H1 (cell line): ENCODE data around the gene FBXO30. TPM values are rescaled to one million over a fixed set of nuclear protein-coding genes. Genes with fewer than 3 reads are reported as not detected.

ENCODE experiments used
- CTCF ChIA-PET: fragments of 300-600 bp; sonication (Branson Sonifier 250); formaldehyde crosslinking; loops from one replicate; lab custom pipeline; 2021; ENCODE audit not compliant: partially characterized antibody; lab: Charles Lee
- POLR2A ChIA-PET: fragments of 300-600 bp; sonication (Branson Sonifier 250); formaldehyde crosslinking; loops from one replicate; lab custom pipeline; 2021; ENCODE audit warnings: inconsistent platforms; ENCODE audit not compliant: partially characterized antibody; lab: Charles Lee
- DNase-seq, 2 experiments: peaks; one replicate each; pipeline versions ENCODE4 v3.0.0 to v3.0.0-alpha.2; 2010 to 2022; ENCODE audit warnings: low spot score in 2 of 2, low read depth in 1 of 2, mixed read lengths in 1 of 2
- FAIRE-seq: peaks from 2 replicates; lab custom pipeline; 2011; peaks lifted over from hg19 to GRCh38; lab: Jason Lieb, UNC
- H2AFZ ChIP-seq: 2 replicates; pipeline ENCODE4 v1.8.1; 2012; ENCODE audit warnings: low read length, inconsistent platforms
- H2AK5ac ChIP-seq: 2 replicates; pipeline ENCODE4 v1.6.1; 2013; ENCODE audit warnings: low read depth, low read length
- H2BK120ac ChIP-seq: replicated peaks from 2 replicates; pipeline ENCODE3; 2013; ENCODE audit warnings: low read depth, low read length, inconsistent platforms
- H2BK12ac ChIP-seq: 2 replicates; pipeline ENCODE4 v1.6.1; 2013; ENCODE audit warnings: low read depth, low read length
- H2BK15ac ChIP-seq: 2 replicates; pipeline ENCODE4 v1.6.1; 2013; ENCODE audit warnings: low read length
- H2BK20ac ChIP-seq: 2 replicates; pipeline ENCODE4 v1.6.1; 2013; ENCODE audit warnings: low read length
- H2BK5ac ChIP-seq: 2 replicates; pipeline ENCODE4 v1.6.1; 2013; ENCODE audit warnings: low read depth, low read length
- H3K14ac ChIP-seq: 2 replicates; pipeline ENCODE4 v1.6.1; 2013; ENCODE audit warnings: inconsistent platforms; ENCODE audit not compliant: insufficient read length
- H3K18ac ChIP-seq: 2 replicates; pipeline ENCODE4 v1.6.1; 2013; ENCODE audit warnings: low read length; ENCODE audit errors: extremely low read depth
- H3K23ac ChIP-seq: 2 replicates; pipeline ENCODE4 v1.6.1; 2013; ENCODE audit warnings: inconsistent platforms; ENCODE audit not compliant: insufficient read length
- H3K23me2 ChIP-seq: 2 replicates; pipeline ENCODE4 v1.6.1; 2013; ENCODE audit warnings: low read depth, low read length
- H3K27ac ChIP-seq: 2 replicates; pipeline ENCODE4 v1.6.1; 2011; ENCODE audit warnings: low read depth, low read length, inconsistent platforms
- H3K27me3 ChIP-seq, 4 experiments: replicated peaks in 1 of 4; 1 replicate in 1 of 4; 2 replicates in 3 of 4; pipeline versions ENCODE4 v1.6.1 to v1.8.1; 2011 to 2013; ENCODE audit warnings: low read length in 3 of 4, mild to moderate bottlenecking in 3 of 4, inconsistent platforms in 2 of 4, mixed read lengths in 2 of 4, moderate library complexity in 1 of 4; ENCODE audit not compliant: control insufficient read depth in 3 of 4, insufficient read depth in 3 of 4; ENCODE audit errors: extremely low read depth in 1 of 4
- H3K36me3 ChIP-seq, 4 experiments: 2 replicates each; pipeline versions ENCODE4 v1.6.1 to v1.8.1; 2011 to 2013; ENCODE audit warnings: mild to moderate bottlenecking in 4 of 4, low read length in 3 of 4, moderate library complexity in 2 of 4, control low read depth in 1 of 4, inconsistent platforms in 1 of 4; ENCODE audit not compliant: insufficient read depth in 4 of 4, control insufficient read depth in 2 of 4
- H3K4ac ChIP-seq: replicated peaks from 2 replicates; pipeline ENCODE3; 2013; ENCODE audit warnings: low read length, low read depth, mixed read lengths, inconsistent platforms; ENCODE audit not compliant: insufficient read length
- H3K4me1 ChIP-seq, 4 experiments: replicated peaks in 1 of 4; 1 replicate in 1 of 4; 2 replicates in 3 of 4; pipeline versions ENCODE4 v1.6.1 to v1.8.1; 2011 to 2013; ENCODE audit warnings: low read length in 3 of 4, inconsistent platforms in 2 of 4, mixed read lengths in 1 of 4; ENCODE audit not compliant: insufficient read depth in 4 of 4, control insufficient read depth in 3 of 4
- H3K4me2 ChIP-seq, 2 experiments: 2 replicates each; pipeline versions ENCODE4 v1.6.1 to v1.8.1; 2011 to 2013; ENCODE audit warnings: low read depth in 2 of 2, low read length in 2 of 2, control low read depth in 1 of 2, inconsistent platforms in 1 of 2, mild to moderate bottlenecking in 1 of 2; ENCODE audit not compliant: insufficient read depth in 1 of 2
- H3K4me3 ChIP-seq, 4 experiments: fragments of 200-600, 300-600 bp in 1 of 4; sonication (generic), shearing (Covaris generic), sonication (Bioruptor Twin) in 1 of 4; 2 replicates each; pipeline versions ENCODE4 v1.5.1 to v1.8.1; 2011 to 2016; ENCODE audit warnings: low read length in 4 of 4, low read depth in 3 of 4, control low read depth in 2 of 4, inconsistent platforms in 2 of 4, mild to moderate bottlenecking in 2 of 4, mixed read lengths in 1 of 4, moderate library complexity in 1 of 4; ENCODE audit not compliant: insufficient read depth in 2 of 4; ENCODE audit errors: extremely low read depth in 1 of 4
- H3K56ac ChIP-seq: replicated peaks from 2 replicates; pipeline ENCODE3; 2013; ENCODE audit warnings: low read depth, mild to moderate bottlenecking, mixed read lengths, low read length, inconsistent platforms; ENCODE audit not compliant: insufficient read length
- H3K79me1 ChIP-seq: 2 replicates; pipeline ENCODE4 v1.6.1; 2013; ENCODE audit warnings: low read depth, low read length, control low read depth
- H3K79me2 ChIP-seq, 2 experiments: 2 replicates each; pipeline versions ENCODE4 v1.6.1 to v1.8.1; 2012 to 2013; ENCODE audit warnings: low read length in 2 of 2, mild to moderate bottlenecking in 2 of 2, inconsistent platforms in 1 of 2; ENCODE audit not compliant: insufficient read depth in 2 of 2, control insufficient read depth in 1 of 2
- H3K9ac ChIP-seq, 4 experiments: replicated peaks in 1 of 4; 1 replicate in 1 of 4; 2 replicates in 3 of 4; pipeline versions ENCODE4 v1.6.1 to v1.8.1; 2011 to 2013; ENCODE audit warnings: low read depth in 3 of 4, low read length in 3 of 4, control low read depth in 2 of 4, mild to moderate bottlenecking in 2 of 4, moderate library complexity in 2 of 4, inconsistent platforms in 1 of 4; ENCODE audit errors: extremely low read depth in 1 of 4
- H3K9me3 ChIP-seq, 2 experiments: 2 replicates each; pipeline versions ENCODE4 v1.6.1 to v1.8.1; 2012 to 2013; ENCODE audit warnings: mild to moderate bottlenecking in 2 of 2, moderate library complexity in 2 of 2, control low read depth in 1 of 2, inconsistent platforms in 1 of 2, low read depth in 1 of 2, low read length in 1 of 2, mixed read lengths in 1 of 2; ENCODE audit not compliant: insufficient read depth in 2 of 2
- H4K20me1 ChIP-seq, 2 experiments: replicated peaks in 1 of 2; 2 replicates each; pipeline versions ENCODE3 to v1.8.1; 2011 to 2013; ENCODE audit warnings: inconsistent platforms in 2 of 2, low read length in 2 of 2, mild to moderate bottlenecking in 1 of 2; ENCODE audit not compliant: insufficient read depth in 2 of 2, control insufficient read depth in 1 of 2
- H4K5ac ChIP-seq: 2 replicates; pipeline ENCODE4 v1.6.1; 2013; ENCODE audit warnings: low read length, low read depth, mixed read lengths, inconsistent platforms; ENCODE audit not compliant: insufficient read length
- H4K8ac ChIP-seq: 2 replicates; pipeline ENCODE4 v1.8.0; 2013; ENCODE audit warnings: mild to moderate bottlenecking, moderate library complexity, low read length, inconsistent platforms; ENCODE audit not compliant: insufficient read depth; ENCODE audit errors: extremely low read depth
- H4K91ac ChIP-seq: replicated peaks from 2 replicates; pipeline ENCODE3; 2013; ENCODE audit warnings: low read length, mixed read lengths, inconsistent platforms; ENCODE audit not compliant: insufficient read length
- BRCA1 ChIP-seq: IDR thresholded peaks from 2 replicates; pipeline ENCODE4 v1.6.1; 2012; ENCODE audit warnings: low read depth, low read length, improper control_type of control experiment
- RFX5 ChIP-seq: IDR thresholded peaks from 2 replicates; pipeline ENCODE4 v1.6.1; 2011; ENCODE audit warnings: low read depth, low read length, improper control_type of control experiment, borderline replicate concordance
- WGBS, 2 experiments: shearing (Covaris generic) in 1 of 2; methylation state at CpG; one replicate each; pipeline versions ENCODE4 v1.1.6 to v1.1.7; 2013 to 2015; ENCODE audit warnings: low lambda C conversion rate in 2 of 2, mixed read lengths in 2 of 2, inconsistent platforms in 1 of 2, low coverage in 1 of 2, missing lambda C conversion rate in 1 of 2; ENCODE audit not compliant: insufficient replicate concordance in 2 of 2, insufficient coverage in 1 of 2, insufficient read length in 1 of 2; ENCODE audit errors: extremely low coverage in 1 of 2, missing lambda C conversion rate in 1 of 2; 5-methylcytosine and 5-hydroxymethylcytosine counted together
- polyA plus RNA-seq, 7 experiments: library from polyadenylated mRNA; depleted of rRNA in 3 of 7; stranded (reverse) in 5 of 7; unstranded in 2 of 7; fragments of >200 nt in 5 of 7; fragments of 200-250 nt in 2 of 7; gene quantifications; 1 replicate in 5 of 7; 2 replicates in 1 of 7; 4 replicates in 1 of 7; pipeline versions ENCODE4 v1.2.1 to v1.2.3, GENCODE V29; 2011 to 2013; ENCODE audit warnings: missing spikeins in 2 of 7, mixed read lengths in 2 of 7
- total RNA-seq: library from RNA; stranded (reverse); fragmentation: NEBNext Ultra II Directional; extraction: Animal tissue kit (Norgen Biotek cat#: 25700); gene quantifications from 2 replicates; pipeline ENCODE4 v1.2.1, GENCODE V29; 2021

Gene FBXO30
- total and polyA plus RNA-seq, 2 of the 8 experiments (the other 6 are each of a cell fraction or from before 2014, with no cell fraction given) = 3.9 to 18.3 TPM

DNA sequence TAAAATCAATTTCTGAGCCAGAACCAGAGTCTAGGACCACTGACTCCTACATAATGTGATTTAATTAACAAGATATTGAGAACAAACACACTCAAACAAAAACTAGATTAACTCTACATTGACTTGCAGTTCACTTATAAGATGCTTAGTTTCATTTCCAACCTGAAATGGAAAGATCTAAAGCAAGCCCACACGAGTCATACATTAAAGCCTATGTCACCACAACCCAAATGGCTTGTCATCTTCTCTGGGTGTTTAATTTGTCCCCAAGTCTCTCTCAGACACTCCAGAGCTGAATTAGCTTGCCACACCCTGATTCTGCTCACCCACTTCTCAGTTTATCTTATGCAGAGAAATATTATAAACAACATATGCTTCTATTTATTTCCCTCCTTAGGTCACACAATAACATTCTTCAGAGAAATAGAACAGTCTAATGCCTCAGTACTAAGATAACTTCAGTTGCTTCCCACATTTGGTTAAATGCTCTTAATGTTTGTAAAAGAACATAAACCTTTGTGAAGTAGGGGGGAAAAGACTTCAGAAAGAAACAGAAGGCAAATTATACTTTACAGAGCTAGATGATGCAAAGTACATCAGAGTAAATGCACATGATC lies 8.8 kb upstream of the FBXO30 start:
- CTCF ChIA-PET = no interaction called here
- Histone ChIP-seq H3K36me3 (no peaks in the 10 kb centered on the region), H2AK5ac (no peak overlapping the region), H4K5ac (no peak overlapping the region), H4K8ac (no peak overlapping the region), H3K4ac (no peak overlapping the region), H3K4me2 (no peak overlapping the region), H3K18ac (no peak overlapping the region), H3K9me3 (no peaks in the 10 kb centered on the region), H3K79me2 (no peaks in the 10 kb centered on the region), H3K27ac (no peak overlapping the region), H3K4me3 (no peak overlapping the region), H3K56ac (no peak overlapping the region), H2BK120ac (no peak overlapping the region), H2BK20ac (no peak overlapping the region), H3K4me1 (no peaks in the 10 kb centered on the region), H3K27me3 (no peaks in the 10 kb centered on the region), H3K23me2 (no peaks in the 10 kb centered on the region), H2AFZ (no peak overlapping the region), H3K9ac (no peak overlapping the region), H3K23ac (no peak overlapping the region), H2BK15ac (no peak overlapping the region), H2BK12ac (no peak overlapping the region), H3K79me1 (no peaks in the 10 kb centered on the region), H4K20me1 (no peaks in the 10 kb centered on the region), H4K91ac (no peak overlapping the region), H2BK5ac (no peak overlapping the region), H3K14ac (no peak overlapping the region)
- WGBS, 2 experiments = 89% methylated on average over 1 of the region's 1 CpG; no CpG with 5 or more reads in 1 of the 2 experiments
- no peak for TF ChIP-seq BRCA1
- TF ChIP-seq RFX5 = no peak
- DNase-seq (no peak), FAIRE-seq (no peak)
- POLR2A ChIA-PET = interaction anchor here (2.0 kb wide), 1 partner anchor 8 kb away, joined by 13 read pairs; the partner anchor contains the start of gene FBXO30
